K562 (cell line): Measurements from ENCODE around the gene NOL4L. TPM values are rescaled to one million over a fixed set of nuclear protein-coding genes. Genes with fewer than 3 reads are reported as not detected.

Experiments
- ATAC-seq: fragments of 200-7000 bp; cut with Tn5 transposase; 3 replicates; pipeline ENCODE4 v1.9.1; 2020; ENCODE audit warnings: moderate library complexity
- BruUV-seq: library from RNA; stranded (reverse); fragments of 400-500 nt; replicated peaks from 2 replicates; lab custom pipeline; 2021; lab: Mats Ljungman, UMichigan
- CTCF ChIA-PET: fragments of 300-600 bp; formaldehyde crosslinking; extraction: SDS; loops from one replicate; lab custom pipeline; 2021; ENCODE audit warnings: low intra/inter-chr PET ratio; lab: Yijun Ruan, JAX
- POLR2A ChIA-PET: fragments of 300-600, 350-650 bp; sonication (Branson Sonifier 250); formaldehyde crosslinking; extraction: SDS; loops from one replicate; lab custom pipeline; 2021; ENCODE audit warnings: antibody characterized with exemption, inconsistent platforms; lab: Yijun Ruan, JAX
- DNase-seq, 4 experiments: peaks; one replicate each; pipeline versions ENCODE4 v3.0.0 to v3.0.0-alpha.2; 2011 to 2018; ENCODE audit warnings: low spot score in 3 of 4, mixed read lengths in 3 of 4; ENCODE audit errors: extremely low read depth in 1 of 4
- FAIRE-seq: peaks from 2 replicates; lab custom pipeline; 2011; peaks lifted over from hg19 to GRCh38; lab: Jason Lieb, UNC
- H2AFZ ChIP-seq: 2 replicates; pipeline ENCODE4 v1.6.0; 2011; ENCODE audit warnings: low read depth, low read length, control low read depth, inconsistent platforms
- H3K27ac ChIP-seq: fragments of 200-600 bp; 3 replicates; pipeline ENCODE4 v1.8.0; 2011; ENCODE audit warnings: low read depth, mild to moderate bottlenecking, control low read depth, inconsistent platforms, low read length, moderate library complexity, mixed read lengths; ENCODE audit errors: extremely low read depth
- H3K27me3 ChIP-seq, 2 experiments: fragments of 300-600 bp in 1 of 2; 2 replicates in 1 of 2; 3 replicates in 1 of 2; pipeline versions ENCODE4 v1.6.0 to v1.8.0; 2011; ENCODE audit warnings: inconsistent platforms in 2 of 2, low read length in 2 of 2, mild to moderate bottlenecking in 1 of 2, mixed read lengths in 1 of 2, moderate library complexity in 1 of 2; ENCODE audit not compliant: control insufficient read depth in 2 of 2, insufficient read depth in 2 of 2
- H3K36me3 ChIP-seq: fragments of 300-600 bp; 3 replicates; pipeline ENCODE4 v1.8.0; 2011; ENCODE audit warnings: mild to moderate bottlenecking, low read length, inconsistent platforms; ENCODE audit not compliant: control insufficient read depth, insufficient read depth
- H3K4me1 ChIP-seq, 2 experiments: fragments of 200-600 bp in 1 of 2; replicated peaks in 1 of 2; 2 replicates in 1 of 2; 3 replicates in 1 of 2; pipeline versions ENCODE4 v1.5.1 to v1.8.0; 2011; ENCODE audit warnings: inconsistent platforms in 2 of 2, low read length in 2 of 2, mild to moderate bottlenecking in 1 of 2, mixed read lengths in 1 of 2, moderate library complexity in 1 of 2; ENCODE audit not compliant: control insufficient read depth in 2 of 2, insufficient read depth in 2 of 2
- H3K4me2 ChIP-seq: 2 replicates; pipeline ENCODE4 v1.6.1; 2011; ENCODE audit warnings: low read length, control low read depth, inconsistent platforms, mixed read lengths; ENCODE audit not compliant: insufficient read depth
- H3K4me3 ChIP-seq: fragments of 200-600 bp; sonication (generic), shearing (Covaris generic); 2 replicates; pipeline ENCODE4 v1.5.1; 2016; ENCODE audit warnings: control low read depth, inconsistent platforms
- H3K79me2 ChIP-seq: fragments of 200-600 bp; 3 replicates; pipeline ENCODE4 v1.8.0; 2011; ENCODE audit warnings: low read length, inconsistent platforms; ENCODE audit not compliant: control insufficient read depth, insufficient read depth
- H3K9ac ChIP-seq, 2 experiments: 2 replicates each; pipeline versions ENCODE4 v1.6.0 to v1.6.1; 2011; ENCODE audit warnings: low read depth in 2 of 2, low read length in 2 of 2, control low read depth in 1 of 2, inconsistent platforms in 1 of 2, mild to moderate bottlenecking in 1 of 2, mixed read lengths in 1 of 2; ENCODE audit not compliant: insufficient read depth in 1 of 2
- H3K9me1 ChIP-seq: one replicate; pipeline ENCODE4 v1.6.0; 2011; ENCODE audit warnings: inconsistent platforms, mild to moderate bottlenecking, low read length, moderate library complexity; ENCODE audit not compliant: control insufficient read depth, insufficient read depth
- H3K9me3 ChIP-seq: replicated peaks from 2 replicates; pipeline ENCODE4 v1.5.1; 2011; ENCODE audit warnings: low read depth, low read length, inconsistent platforms; ENCODE audit not compliant: control insufficient read depth, insufficient read depth
- H4K20me1 ChIP-seq: replicated peaks from 2 replicates; pipeline ENCODE4 v1.6.1; 2011; ENCODE audit warnings: low read length, inconsistent platforms, mixed read lengths; ENCODE audit not compliant: control insufficient read depth, insufficient read depth
- ATF1 ChIP-seq, 2 experiments: fragments of 450-650 bp in 1 of 2; IDR thresholded peaks; 2 replicates each; pipeline ENCODE4 v1.6.1; 2016; ENCODE audit warnings: missing compliant biosample characterization in 1 of 2, missing genetic modification characterization in 1 of 2
- CBFA2T2 ChIP-seq: fragments of 450-650 bp; conservative IDR thresholded peaks from 2 replicates; pipeline ENCODE4 v1.6.1; 2017; ENCODE audit warnings: mild to moderate bottlenecking
- DEAF1 ChIP-seq: fragments of 450-650 bp; formaldehyde crosslinking; IDR thresholded peaks from 2 replicates; pipeline ENCODE4 v1.4.0; 2020; ENCODE audit warnings: mild to moderate bottlenecking, moderate library complexity
- FOXJ3 ChIP-seq: sonication (generic); formaldehyde crosslinking; IDR thresholded peaks from 2 replicates; pipeline ENCODE4 v1.4.0; 2020; ENCODE audit warnings: mild to moderate bottlenecking, missing genetic modification reagents
- MCM3 ChIP-seq: fragments of 450-650 bp; IDR thresholded peaks from 2 replicates; pipeline ENCODE4 v1.6.1; 2016
- NFE2L1 ChIP-seq: fragments of 450-650 bp; IDR thresholded peaks from 2 replicates; pipeline ENCODE4 v1.6.1; 2016; ENCODE audit warnings: missing genetic modification characterization, low read depth, mild to moderate bottlenecking, missing compliant biosample characterization, moderate library complexity, borderline replicate concordance
- POLR2G ChIP-seq: fragments of 200-400 bp; formaldehyde crosslinking; IDR thresholded peaks from 2 replicates; pipeline ENCODE4 v1.6.1; 2017; ENCODE audit warnings: low read depth, mild to moderate bottlenecking, antibody characterized with exemption, low read length, moderate library complexity
- RBM22 ChIP-seq: fragments of 200-400 bp; formaldehyde crosslinking; IDR thresholded peaks from 2 replicates; pipeline ENCODE4 v1.6.1; 2018; ENCODE audit warnings: low read length, low read depth; ENCODE audit not compliant: poor library complexity, severe bottlenecking
- SMARCE1 ChIP-seq: fragments of 450-650 bp; IDR thresholded peaks from 2 replicates; pipeline ENCODE4 v1.7.1; 2016; ENCODE audit warnings: mild to moderate bottlenecking
- SNIP1 ChIP-seq: fragments of 450-650 bp; IDR thresholded peaks from 2 replicates; pipeline ENCODE4 v1.7.1; 2017; ENCODE audit warnings: low read depth, mild to moderate bottlenecking
- SNRNP70 ChIP-seq: fragments of 200-400 bp; formaldehyde crosslinking; optimal IDR thresholded peaks from 2 replicates; pipeline ENCODE3; 2017; ENCODE audit warnings: low read depth, low read length
- SP2 ChIP-seq: IDR thresholded peaks from 2 replicates; pipeline ENCODE4 v1.6.1; 2011; ENCODE audit warnings: mild to moderate bottlenecking, low read depth, low read length, moderate library complexity; ENCODE audit not compliant: poor library complexity, severe bottlenecking; ENCODE audit errors: extremely low read depth
- ZFX ChIP-seq: sonication (generic); formaldehyde crosslinking; IDR thresholded peaks from 2 replicates; pipeline ENCODE4 v1.8.0; 2022; ENCODE audit warnings: mild to moderate bottlenecking, missing genetic modification reagents, moderate library complexity
- ZNF146 ChIP-seq: IDR thresholded peaks from one replicate; pipeline ENCODE4 v1.6.1; 2018; ENCODE audit warnings: missing compliant biosample characterization; ENCODE audit not compliant: unreplicated experiment
- ZNF165 ChIP-seq: fragments of 250-450 bp; sonication (Bioruptor Pico); IDR thresholded peaks from 2 replicates; pipeline ENCODE4 v1.4.0; 2020; ENCODE audit warnings: borderline replicate concordance
- ZNF175 ChIP-seq: fragments of 200-800 bp; sonication (Bioruptor generic); IDR thresholded peaks from 2 replicates; pipeline ENCODE4 v1.6.1; 2016; ENCODE audit warnings: low read depth, mild to moderate bottlenecking, missing genetic modification characterization, missing compliant biosample characterization
- ZNF23 ChIP-seq: fragments of 250-450 bp; sonication (Bioruptor Pico); IDR thresholded peaks from 2 replicates; pipeline ENCODE4 v1.4.0; 2020; ENCODE audit warnings: mild to moderate bottlenecking
- ZNF75A ChIP-seq: fragments of 450-650 bp; formaldehyde crosslinking; IDR thresholded peaks from 2 replicates; pipeline ENCODE4 v1.4.0; 2020; ENCODE audit warnings: mild to moderate bottlenecking
- WGBS: fragments of 100-300 bp; shearing (Covaris generic); methylation state at CpG from one replicate; pipeline ENCODE4 v1.1.6; 2016; ENCODE audit warnings: low coverage, mixed read lengths; ENCODE audit not compliant: insufficient coverage; ENCODE audit errors: missing lambda C conversion rate; 5-methylcytosine and 5-hydroxymethylcytosine counted together
- in situ Hi-C: fragments of 300-500 bp; cut with MboI; formaldehyde crosslinking; loops from 4 replicates; pipeline ENCODE4 v1.15.0; 2018; ENCODE audit warnings: inconsistent platforms, mixed read lengths
- intact Hi-C: fragments of 100-400 bp; cut with micrococcal nuclease; formaldehyde crosslinking; loops from 2 replicates; pipeline ENCODE4 v1.14.2; 2022
- polyA plus RNA-seq, 8 experiments: library from polyadenylated mRNA; depleted of rRNA in 4 of 8; stranded (reverse) in 5 of 8; unstranded in 3 of 8; fragments of >200 nt; fragmentation: Nextera tagmentation in 2 of 8; fragmentation: Illumina TruSeq in 1 of 8; extraction: Ambion mirVana in 2 of 8; extraction: Trizol in 1 of 8; gene quantifications; 2 replicates each; pipeline versions ENCODE4 v1.2.1 to v1.2.3, GENCODE V29; 2011 to 2014; ENCODE audit warnings: inconsistent platforms in 1 of 8, missing spikeins in 1 of 8
- total RNA-seq, 7 experiments: library from RNA; depleted of rRNA in 6 of 7; stranded (reverse); fragments of >200 nt in 6 of 7; fragmentation: Illumina TruSeq in 2 of 7; extraction: Trizol in 2 of 7; gene quantifications; 2 replicates each; pipeline versions ENCODE4 v1.2.1 to v1.2.3, GENCODE V29; 2011 to 2021; ENCODE audit warnings: low replicate concordance in 1 of 7
- TF ChIP-seq, protein P1 (sequence below): fragments of 250-450 bp; sonication (Bioruptor Pico); IDR thresholded peaks from 2 replicates; pipeline ENCODE4 v1.9.0; 2021; ENCODE audit warnings: mild to moderate bottlenecking, inconsistent platforms
- TF ChIP-seq, protein P2 (sequence below): fragments of 250-450 bp; sonication (Bioruptor Pico); IDR thresholded peaks from 2 replicates; pipeline ENCODE4 v1.9.0; 2021; ENCODE audit warnings: mild to moderate bottlenecking

Gene NOL4L
- total and polyA plus RNA-seq, 9 of the 15 experiments (the other 6 are each of a cell fraction or from before 2014, with no cell fraction given), result 5.1 to 36.2 (median 13.6) TPM

- Histone ChIP-seq H3K27me3 (no peaks in the 10 kb centered on the region), H3K36me3 (no peaks in the 10 kb centered on the region), H3K27ac (peak overlapping the region; percentile 39; the same call in 1 of the 3 replicates), H3K9ac (peak overlapping the region; percentile 6 to 84; a peak in 3 of 4 replicates), H3K4me2 (peak overlapping the region; percentile 46; the same call in 1 of the 2 replicates), H3K9me1 (peaks cover 4% of the 10 kb centered on the region), H4K20me1 (peaks cover 4% of the 10 kb centered on the region; the same call in 1 of the 2 replicates), H3K4me1 (peaks cover 37 to 51% of the 10 kb centered on the region in 2 experiments), H3K9me3 (no peaks in the 10 kb centered on the region), H2AFZ (peak overlapping the region; percentile 38), H3K79me2 (peaks cover 32% of the 10 kb centered on the region), H3K4me3 (peak overlapping the region; percentile 87)
- no TSS peak for BruUV-seq
- POLR2A ChIA-PET, result no interaction called here
- intact Hi-C loops, result no loop called here
- in situ Hi-C loops, result no loop called here
- DNase-seq (no peak), FAIRE-seq (no peak), ATAC-seq (no peak)
- WGBS, result 26% methylated on average over 8 of the region's 32 CpGs
- CTCF ChIA-PET, result no interaction called here
- TF ChIP-seq, protein P1, sequence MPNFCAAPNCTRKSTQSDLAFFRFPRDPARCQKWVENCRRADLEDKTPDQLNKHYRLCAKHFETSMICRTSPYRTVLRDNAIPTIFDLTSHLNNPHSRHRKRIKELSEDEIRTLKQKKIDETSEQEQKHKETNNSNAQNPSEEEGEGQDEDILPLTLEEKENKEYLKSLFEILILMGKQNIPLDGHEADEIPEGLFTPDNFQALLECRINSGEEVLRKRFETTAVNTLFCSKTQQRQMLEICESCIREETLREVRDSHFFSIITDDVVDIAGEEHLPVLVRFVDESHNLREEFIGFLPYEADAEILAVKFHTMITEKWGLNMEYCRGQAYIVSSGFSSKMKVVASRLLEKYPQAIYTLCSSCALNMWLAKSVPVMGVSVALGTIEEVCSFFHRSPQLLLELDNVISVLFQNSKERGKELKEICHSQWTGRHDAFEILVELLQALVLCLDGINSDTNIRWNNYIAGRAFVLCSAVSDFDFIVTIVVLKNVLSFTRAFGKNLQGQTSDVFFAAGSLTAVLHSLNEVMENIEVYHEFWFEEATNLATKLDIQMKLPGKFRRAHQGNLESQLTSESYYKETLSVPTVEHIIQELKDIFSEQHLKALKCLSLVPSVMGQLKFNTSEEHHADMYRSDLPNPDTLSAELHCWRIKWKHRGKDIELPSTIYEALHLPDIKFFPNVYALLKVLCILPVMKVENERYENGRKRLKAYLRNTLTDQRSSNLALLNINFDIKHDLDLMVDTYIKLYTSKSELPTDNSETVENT, result peak; percentile 18; the same call in 1 of the 2 replicates
- no peak for TF ChIP-seq DEAF1 (CRISPR knock-in tag)
- TF ChIP-seq ZNF23 (CRISPR knock-in tag), result no peak
- no peak for TF ChIP-seq ZNF75A (CRISPR knock-in tag)
- TF ChIP-seq SNRNP70, result no peak
- no peak for TF ChIP-seq CBFA2T2
- TF ChIP-seq ZFX (CRISPR knock-in tag), result no peak; the same call in 1 of the 2 replicates
- no peak for TF ChIP-seq ZNF165 (CRISPR knock-in tag)
- no peak for TF ChIP-seq ATF1 (CRISPR knock-in tag; IDR thresholded peaks at IDR 0.05)
- no peak for TF ChIP-seq ATF1 (tag; IDR thresholded peaks at IDR 0.05)
- TF ChIP-seq RBM22, result peak; percentile 53
- no peak for TF ChIP-seq MCM3
- TF ChIP-seq ZNF175 (CRISPR knock-in tag), result no peak
- no peak for TF ChIP-seq SMARCE1
- TF ChIP-seq SNIP1, result no peak
- TF ChIP-seq SP2, result no peak
- no peak for TF ChIP-seq FOXJ3 (CRISPR knock-in tag)
- peak; percentile 68 for TF ChIP-seq POLR2G
- TF ChIP-seq ZNF146, result no peak
- no peak for TF ChIP-seq NFE2L1 (tag)
- TF ChIP-seq, protein P2, sequence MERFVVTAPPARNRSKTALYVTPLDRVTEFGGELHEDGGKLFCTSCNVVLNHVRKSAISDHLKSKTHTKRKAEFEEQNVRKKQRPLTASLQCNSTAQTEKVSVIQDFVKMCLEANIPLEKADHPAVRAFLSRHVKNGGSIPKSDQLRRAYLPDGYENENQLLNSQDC (CRISPR knock-in tag), result no peak
These were observed 524 bp upstream of the NOL4L start for GRCh38 chr20:32585586-32586127.
